Thoracic aorta (tissue), 2 donors: ENCODE measurements around the gene NTPCR. TPM values are rescaled to one million over a fixed set of nuclear protein-coding genes. Genes with fewer than 3 reads are reported as not detected.

ENCODE experiments used
- ATAC-seq: fragments of 150-250 bp; one replicate; pipeline ENCODE4 v1.8.0; 2017; ENCODE audit warnings: low read depth; ENCODE audit not compliant: insufficient number of reproducible peaks, low FRiP score
- DNase-seq: peaks from one replicate; pipeline ENCODE4 v3.0.0-alpha.2; 2020; ENCODE audit warnings: low spot score
- H3K27ac ChIP-seq, 2 donors: fragments of 200-600 bp; sonication (generic); 1 replicate in 1 of 2; 2 replicates in 1 of 2; pipeline ENCODE4 v1.5.1; 2016; ENCODE audit warnings: mild to moderate bottlenecking in 2 of 2, moderate library complexity in 2 of 2
- H3K27me3 ChIP-seq: fragments of 200-600 bp; sonication (generic); replicated peaks from 2 replicates; pipeline ENCODE4 v1.6.0; 2016; ENCODE audit warnings: mild to moderate bottlenecking; ENCODE audit not compliant: insufficient read depth
- H3K36me3 ChIP-seq: fragments of 200-600 bp; sonication (generic); one replicate; pipeline ENCODE4 v1.5.1; 2016
- H3K4me1 ChIP-seq, 2 donors: fragments of 200-600 bp; sonication (generic); 1 replicate in 1 of 2; 2 replicates in 1 of 2; pipeline versions ENCODE4 v1.5.1 to v1.6.0; 2016; ENCODE audit warnings: low read depth in 2 of 2, mild to moderate bottlenecking in 1 of 2; ENCODE audit not compliant: control insufficient read depth in 1 of 2
- H3K4me3 ChIP-seq: fragments of 200-600 bp; sonication (generic); 2 replicates; pipeline ENCODE4 v1.5.1; 2016; ENCODE audit warnings: mild to moderate bottlenecking
- H3K9me3 ChIP-seq: fragments of 200-600 bp; sonication (generic); 2 replicates; pipeline ENCODE4 v1.5.1; 2016
- CTCF ChIP-seq: fragments of 200-600 bp; sonication (generic); IDR thresholded peaks from one replicate; pipeline ENCODE4 v1.5.1; 2019; ENCODE audit warnings: antibody characterized with exemption
- total RNA-seq, 2 donors: library from RNA; depleted of rRNA; stranded (reverse); fragments of >200 nt; gene quantifications; one replicate each; pipeline versions ENCODE4 v1.1.0 to v1.2.3, GENCODE V29; 2016

The NTPCR gene
- total RNA-seq, 2 donors from 2014 or later, result 9.3 to 21.4 TPM

DNA sequence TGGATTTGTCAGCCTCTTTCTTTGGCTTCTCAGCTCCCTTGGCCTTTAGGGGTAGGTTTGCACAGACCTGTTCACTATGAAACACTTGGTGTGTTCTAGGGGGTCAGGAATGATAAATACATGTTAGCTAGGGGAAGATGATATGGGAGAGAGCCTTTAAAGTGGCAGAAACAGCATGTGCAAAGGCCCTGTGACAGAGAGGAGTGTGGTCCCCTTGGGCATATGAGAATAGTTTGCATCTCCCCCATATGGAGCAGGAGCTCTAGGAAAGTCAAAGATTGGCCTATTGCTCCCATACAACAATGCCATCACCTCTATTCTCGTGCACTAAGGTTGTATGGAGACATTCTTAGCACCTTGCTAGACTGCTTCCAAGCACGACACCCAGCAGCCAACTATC, 10.7 kb upstream of the NTPCR start:
- no peak for ATAC-seq

DNA sequence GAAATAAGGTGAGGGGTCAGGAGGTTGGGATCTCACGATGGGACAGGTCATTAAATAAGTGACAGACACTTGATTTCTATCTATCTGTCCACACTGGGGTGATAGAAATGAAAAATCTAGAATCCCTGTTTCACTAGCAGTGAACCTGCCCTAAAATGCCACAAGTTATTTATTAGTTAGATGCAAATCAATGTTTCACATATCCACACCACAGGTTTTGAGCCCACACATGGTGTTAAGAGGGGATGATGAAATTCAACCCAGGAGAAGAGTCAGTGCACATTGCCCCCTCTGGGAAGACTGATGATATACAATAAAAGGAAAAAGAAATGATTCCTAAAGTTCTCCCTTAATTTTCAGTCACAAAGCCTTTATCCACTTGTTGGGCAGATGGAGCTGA, 10.1 kb upstream of the NTPCR start:
- TF ChIP-seq CTCF, result no peak
- DNase-seq (no peak), ATAC-seq (no peak)
- no peaks in the 10 kb centered on the region for H3K4me1 ChIP-seq
- no peaks in the 10 kb centered on the region for H3K36me3 ChIP-seq
- no peaks in the 10 kb centered on the region for H3K27me3 ChIP-seq
- no peaks in the 10 kb centered on the region for H3K9me3 ChIP-seq
- no peak overlapping the region for H3K4me3 ChIP-seq
- H3K27ac ChIP-seq, result no peak overlapping the region

More for the DNA sequence above, 10.7 kb upstream of the NTPCR start:
- H3K4me3 ChIP-seq, result no peak overlapping the region
- no peak for DNase-seq
- H3K36me3 ChIP-seq, result no peaks in the 10 kb centered on the region
- TF ChIP-seq CTCF, result no peak
- no peaks in the 10 kb centered on the region for H3K27me3 ChIP-seq
- H3K27ac ChIP-seq, result no peak overlapping the region
- no peaks in the 10 kb centered on the region for H3K9me3 ChIP-seq
- H3K4me1 ChIP-seq, result no peaks in the 10 kb centered on the region

GRCh38 chr1:232942413-232943294, 7.8 kb upstream of the NTPCR start:
- no peaks in the 10 kb centered on the region for H3K9me3 ChIP-seq
- H3K27ac ChIP-seq, result no peak overlapping the region
- no peaks in the 10 kb centered on the region for H3K27me3 ChIP-seq
- no peak for TF ChIP-seq CTCF
- ATAC-seq (no peak), DNase-seq (no peak)
- no peaks in the 10 kb centered on the region for H3K4me1 ChIP-seq
- H3K36me3 ChIP-seq, result no peaks in the 10 kb centered on the region
- H3K4me3 ChIP-seq, result no peak overlapping the region

DNA sequence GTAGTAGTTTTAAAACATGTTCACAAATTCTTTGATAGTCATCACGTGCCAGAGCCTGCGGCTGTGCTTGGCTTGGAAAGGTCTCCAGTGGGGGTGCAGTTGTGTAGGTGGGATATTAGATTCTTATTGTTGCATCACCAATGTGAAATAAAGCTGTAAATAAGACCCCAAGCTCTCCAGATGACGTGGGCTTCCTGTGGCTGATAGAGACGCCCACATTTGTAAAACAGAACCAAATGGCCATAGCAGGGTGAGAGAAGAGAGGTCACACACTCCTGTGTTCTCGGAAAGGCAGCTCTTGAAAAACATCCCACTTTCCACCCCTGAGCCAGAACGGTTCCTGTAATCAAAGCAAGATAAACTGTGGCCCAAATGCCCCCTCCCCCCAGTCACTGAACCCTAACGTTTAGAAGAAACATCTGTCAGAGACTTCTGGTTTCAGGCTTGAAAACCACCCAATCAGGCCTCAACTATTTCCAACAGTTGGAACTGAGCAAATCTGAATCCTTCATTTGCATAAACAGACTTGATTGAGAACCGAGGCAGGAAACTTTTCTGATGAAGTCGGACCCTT, 6.6 kb upstream of the NTPCR start:
- Histone ChIP-seq H3K4me1 (no peaks in the 10 kb centered on the region), H3K9me3 (no peaks in the 10 kb centered on the region), H3K4me3 (no peak overlapping the region), H3K27me3 (no peaks in the 10 kb centered on the region), H3K27ac (no peak overlapping the region), H3K36me3 (no peaks in the 10 kb centered on the region)
- DNase-seq (no peak), ATAC-seq (no peak)
- TF ChIP-seq CTCF, result no peak

GRCh38 chr1:232944347-232944746, 6.1 kb upstream of the NTPCR start:
- DNase-seq (no peak), ATAC-seq (no peak)
- Histone ChIP-seq H3K27ac (no peak overlapping the region), H3K4me3 (no peak overlapping the region), H3K9me3 (no peaks in the 10 kb centered on the region), H3K27me3 (no peaks in the 10 kb centered on the region), H3K36me3 (no peaks in the 10 kb centered on the region), H3K4me1 (no peaks in the 10 kb centered on the region)
- TF ChIP-seq CTCF, result no peak
